ENCODE data around the gene RAB5IF.

DNA sequence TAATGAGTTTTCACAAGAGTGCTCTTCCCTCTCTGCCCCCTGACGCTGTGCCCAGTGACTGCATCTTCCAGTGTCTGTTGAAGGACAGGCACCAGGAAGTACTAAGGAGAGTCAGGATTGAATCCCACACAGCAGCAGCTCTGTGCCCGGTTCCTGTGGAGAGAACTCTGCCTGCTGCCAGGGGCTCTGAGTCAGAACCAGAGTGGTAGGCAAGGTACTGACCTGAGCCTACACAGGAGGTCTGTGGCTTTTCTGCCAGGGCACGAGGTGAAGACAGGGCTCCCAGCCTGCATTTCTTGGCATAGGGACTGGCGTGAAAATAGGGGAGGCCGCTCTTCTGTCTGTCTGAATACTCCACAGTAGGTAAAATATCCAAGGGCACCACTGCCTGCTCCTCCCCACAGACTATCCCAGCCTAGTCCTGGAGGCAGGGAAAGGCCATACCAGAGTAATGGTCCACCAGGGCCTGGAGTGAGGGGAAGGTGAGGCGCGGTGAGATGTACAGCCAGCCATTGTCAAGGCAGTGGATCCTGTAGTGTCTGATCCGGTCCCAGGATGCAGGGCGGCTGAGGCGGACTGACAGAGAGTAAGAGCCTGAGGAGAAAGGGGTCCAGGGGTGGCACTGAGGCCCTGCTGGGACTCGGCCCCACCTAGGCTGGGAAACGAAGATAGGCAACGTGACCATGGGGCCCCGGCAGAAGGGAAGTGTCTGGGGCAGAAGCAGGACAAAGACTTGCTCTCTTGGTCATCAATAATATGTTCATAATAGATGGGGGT lies 9.4 kb downstream of the RAB5IF start:
- TF ChIP-seq CTCF (IDR thresholded peaks at IDR 0.05) (no peak), EZH2 (IDR thresholded peaks at IDR 0.05; ENCODE audit: borderline replicate concordance, insufficient read depth, low read depth, low read length, poor library complexity, severe bottlenecking) (no peak)
